Measurements from ENCODE around the gene BMP4. TPM values are rescaled to one million over a fixed set of nuclear protein-coding genes. Genes with fewer than 3 reads are reported as not detected.

Gene BMP4
- total and polyA plus RNA-seq, 2 experiments from 2014 or later: 2.5 to 3.9 TPM

GRCh38 chr14:54003064-54003463, 46.4 kb upstream of the BMP4 start:
- no peaks in the 10 kb centered on the region for H3K36me3 ChIP-seq (ENCODE audit: insufficient read depth)
- H3K4me3 ChIP-seq: no peak overlapping the region
- H3K4me1 ChIP-seq (ENCODE audit: insufficient read depth): peaks cover 6% of the 10 kb centered on the region; the same call in 1 of the 2 replicates
- peak overlapping the region; percentile 69; the same call in 1 of the 2 replicates for H2AFZ ChIP-seq
- H3K9me2 ChIP-seq (ENCODE audit: insufficient read depth): 0 out of 2 replicates have a peak, but pooled peaks cover 3% of the 10 kb centered on the region
- no peak overlapping the region for H3K4me3 Mint-ChIP-seq
- no peaks in the 10 kb centered on the region; the same call in 1 of the 2 replicates for H4K20me1 ChIP-seq (replicated peaks; ENCODE audit: insufficient read depth)
- DNase-seq (ENCODE audit: low spot score) (no peak), ATAC-seq (no peak)
- H3K79me2 ChIP-seq (replicated peaks; ENCODE audit: insufficient read depth): no peaks in the 10 kb centered on the region
- H3F3A ChIP-seq (replicated peaks; ENCODE audit: low read depth): no peaks in the 10 kb centered on the region
- H3K27me3 Mint-ChIP-seq (ENCODE audit: insufficient read depth, low read depth, poor library complexity): no peaks in the 10 kb centered on the region
- no peaks in the 10 kb centered on the region for H3K27me3 ChIP-seq (ENCODE audit: insufficient read depth)
- TF ChIP-seq POLR2AphosphoS5 (IDR thresholded peaks at IDR 0.05; ENCODE audit: low read depth) (no peak), NANOG (IDR thresholded peaks at IDR 0.05; ENCODE audit: borderline replicate concordance) (no peak), STAT1 (IDR thresholded peaks at IDR 0.05; ENCODE audit: unreplicated experiment) (no peak), ZNF331 (CRISPR knock-in tag; IDR thresholded peaks at IDR 0.05; ENCODE audit: low read depth) (no peak), EZH2phosphoT487 (IDR thresholded peaks at IDR 0.05; ENCODE audit: unreplicated experiment) (no peak), ETS1 (IDR thresholded peaks at IDR 0.05) (no peak), CTCF (conservative IDR thresholded peaks at IDR 0.05; ENCODE audit: low read depth in 2 of 2) (no peak), EZH2 (IDR thresholded peaks at IDR 0.05; ENCODE audit: low read depth, unreplicated experiment) (no peak), JUNB (IDR thresholded peaks at IDR 0.05; ENCODE audit: unreplicated experiment) (no peak)
- H3K36me3 Mint-ChIP-seq (ENCODE audit: low read depth): peaks cover 3% of the 10 kb centered on the region; the same call in 1 of the 3 replicates
- peaks cover 4% of the 10 kb centered on the region; the same call in 2 of the 3 replicates for H3K9me3 Mint-ChIP-seq
- H3K27ac Mint-ChIP-seq: no peak overlapping the region
- H3K4me1 Mint-ChIP-seq: peaks cover 25% of the 10 kb centered on the region
- H3K4me2 ChIP-seq: no peak overlapping the region
- no peak overlapping the region for H3K27ac ChIP-seq (ENCODE audit: low read depth)

- H3K36me3 Mint-ChIP-seq (ENCODE audit: low read depth): peaks cover 3% of the 10 kb centered on the region; the same call in 1 of the 3 replicates
These were observed 46.0 kb upstream of the BMP4 start for GRCh38 chr14:54002653-54003052.

More at GRCh38 chr14:54002653-54003052, 46.0 kb upstream of the BMP4 start:
- Mint-ChIP-seq H3K9me3 (peaks cover 4% of the 10 kb centered on the region; the same call in 2 of the 3 replicates), H3K4me3 (no peak overlapping the region), H3K27me3 (ENCODE audit: insufficient read depth, low read depth, poor library complexity) (no peaks in the 10 kb centered on the region), H3K27ac (no peak overlapping the region), H3K4me1 (peaks cover 22% of the 10 kb centered on the region)
- Histone ChIP-seq H3K27me3 (ENCODE audit: insufficient read depth) (no peaks in the 10 kb centered on the region), H3F3A (replicated peaks; ENCODE audit: low read depth) (no peaks in the 10 kb centered on the region), H3K9me2 (ENCODE audit: insufficient read depth) (0 out of 2 replicates have a peak, but pooled peaks cover 3% of the 10 kb centered on the region), H3K79me2 (replicated peaks; ENCODE audit: insufficient read depth) (no peaks in the 10 kb centered on the region), H4K20me1 (replicated peaks; ENCODE audit: insufficient read depth) (no peaks in the 10 kb centered on the region; the same call in 1 of the 2 replicates), H3K27ac (ENCODE audit: low read depth) (no peak overlapping the region), H3K4me2 (no peak overlapping the region), H3K4me1 (ENCODE audit: insufficient read depth) (peaks cover 6% of the 10 kb centered on the region; the same call in 1 of the 2 replicates), H3K4me3 (no peak overlapping the region), H3K36me3 (ENCODE audit: insufficient read depth) (no peaks in the 10 kb centered on the region), H2AFZ (no peak overlapping the region)
- ATAC-seq (no peak), DNase-seq (ENCODE audit: low spot score) (no peak)
- TF ChIP-seq POLR2AphosphoS5 (IDR thresholded peaks at IDR 0.05; ENCODE audit: low read depth): no peak
- no peak for TF ChIP-seq EZH2phosphoT487 (IDR thresholded peaks at IDR 0.05; ENCODE audit: unreplicated experiment)
- TF ChIP-seq REST (IDR thresholded peaks at IDR 0.05; ENCODE audit: unreplicated experiment): no peak
- TF ChIP-seq CREB1 (CRISPR knock-in tag; IDR thresholded peaks at IDR 0.05; ENCODE audit: low read depth): no peak
